SU-DHL-6 (cell line): Measurements from ENCODE around the gene ITPR1.

Source experiments
- EZH2phosphoT487 ChIP-seq: fragments of 200-600 bp; sonication (generic), shearing (Covaris generic); conservative IDR thresholded peaks from 2 replicates; pipeline ENCODE4 v1.6.1; 2018; ENCODE audit warnings: mild to moderate bottlenecking, antibody characterized with exemption, low read length, moderate library complexity, mixed read lengths
- TF ChIP-seq, protein P1 (sequence below): fragments of 200-600 bp; sonication (generic); IDR thresholded peaks from one replicate; pipeline ENCODE4 v1.5.1; 2017; ENCODE audit warnings: antibody characterized with exemption, mild to moderate bottlenecking, low read length, moderate library complexity; ENCODE audit not compliant: insufficient read depth, poor library complexity, severe bottlenecking

DNA sequence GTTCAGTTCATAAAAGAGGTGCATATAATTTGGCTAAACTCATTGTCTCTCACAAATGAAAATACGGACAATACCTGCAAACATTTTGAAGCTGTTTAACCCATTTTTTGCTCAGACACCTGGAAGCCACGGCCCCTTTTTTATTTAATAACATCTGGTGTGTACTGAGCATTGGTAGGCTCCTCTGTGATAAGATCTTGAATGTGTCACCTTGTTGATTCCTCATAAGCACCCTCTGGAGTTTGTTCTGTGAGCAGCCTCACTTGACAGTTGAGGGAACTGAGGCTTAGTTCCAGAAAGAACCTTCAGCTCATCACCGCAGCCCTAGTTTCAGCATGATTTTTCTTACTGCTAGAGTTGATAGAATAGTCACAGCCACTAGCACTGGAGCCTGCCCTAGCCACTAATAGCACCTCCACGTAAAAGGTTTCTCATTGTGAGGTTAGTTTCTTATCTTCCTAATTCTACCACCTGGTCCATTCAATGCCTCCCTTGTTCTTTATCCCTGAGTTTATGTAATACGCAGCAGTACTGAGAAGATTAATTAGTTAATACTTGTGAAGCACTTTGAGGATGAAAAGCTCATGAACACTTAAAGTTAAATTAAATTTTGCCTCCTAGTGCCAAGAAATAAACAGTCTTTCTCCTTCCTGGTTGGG, 71.9 kb downstream of the ITPR1 start:
- TF ChIP-seq, protein P1, sequence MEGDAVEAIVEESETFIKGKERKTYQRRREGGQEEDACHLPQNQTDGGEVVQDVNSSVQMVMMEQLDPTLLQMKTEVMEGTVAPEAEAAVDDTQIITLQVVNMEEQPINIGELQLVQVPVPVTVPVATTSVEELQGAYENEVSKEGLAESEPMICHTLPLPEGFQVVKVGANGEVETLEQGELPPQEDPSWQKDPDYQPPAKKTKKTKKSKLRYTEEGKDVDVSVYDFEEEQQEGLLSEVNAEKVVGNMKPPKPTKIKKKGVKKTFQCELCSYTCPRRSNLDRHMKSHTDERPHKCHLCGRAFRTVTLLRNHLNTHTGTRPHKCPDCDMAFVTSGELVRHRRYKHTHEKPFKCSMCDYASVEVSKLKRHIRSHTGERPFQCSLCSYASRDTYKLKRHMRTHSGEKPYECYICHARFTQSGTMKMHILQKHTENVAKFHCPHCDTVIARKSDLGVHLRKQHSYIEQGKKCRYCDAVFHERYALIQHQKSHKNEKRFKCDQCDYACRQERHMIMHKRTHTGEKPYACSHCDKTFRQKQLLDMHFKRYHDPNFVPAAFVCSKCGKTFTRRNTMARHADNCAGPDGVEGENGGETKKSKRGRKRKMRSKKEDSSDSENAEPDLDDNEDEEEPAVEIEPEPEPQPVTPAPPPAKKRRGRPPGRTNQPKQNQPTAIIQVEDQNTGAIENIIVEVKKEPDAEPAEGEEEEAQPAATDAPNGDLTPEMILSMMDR = no peak
- no peak for TF ChIP-seq EZH2phosphoT487
